Measurements from ENCODE around the gene HCFC2. TPM values are rescaled to one million over a fixed set of nuclear protein-coding genes. Genes with fewer than 3 reads are reported as not detected.
A peak's percentile ranks its signal among the peaks of the same experiment; 100 is the strongest.
"Not testable (repeated sequence)": the region's sequence is repeated elsewhere in the genome, so short reads cannot be mapped to it uniquely, and the experiment has no call there.

Gene HCFC2
- total RNA-seq (2014; rRNA removed; shearing (Covaris generic); ENCODE audit: low replicate concordance), result 6.1 and 16.3 TPM in 2 replicates

DNA sequence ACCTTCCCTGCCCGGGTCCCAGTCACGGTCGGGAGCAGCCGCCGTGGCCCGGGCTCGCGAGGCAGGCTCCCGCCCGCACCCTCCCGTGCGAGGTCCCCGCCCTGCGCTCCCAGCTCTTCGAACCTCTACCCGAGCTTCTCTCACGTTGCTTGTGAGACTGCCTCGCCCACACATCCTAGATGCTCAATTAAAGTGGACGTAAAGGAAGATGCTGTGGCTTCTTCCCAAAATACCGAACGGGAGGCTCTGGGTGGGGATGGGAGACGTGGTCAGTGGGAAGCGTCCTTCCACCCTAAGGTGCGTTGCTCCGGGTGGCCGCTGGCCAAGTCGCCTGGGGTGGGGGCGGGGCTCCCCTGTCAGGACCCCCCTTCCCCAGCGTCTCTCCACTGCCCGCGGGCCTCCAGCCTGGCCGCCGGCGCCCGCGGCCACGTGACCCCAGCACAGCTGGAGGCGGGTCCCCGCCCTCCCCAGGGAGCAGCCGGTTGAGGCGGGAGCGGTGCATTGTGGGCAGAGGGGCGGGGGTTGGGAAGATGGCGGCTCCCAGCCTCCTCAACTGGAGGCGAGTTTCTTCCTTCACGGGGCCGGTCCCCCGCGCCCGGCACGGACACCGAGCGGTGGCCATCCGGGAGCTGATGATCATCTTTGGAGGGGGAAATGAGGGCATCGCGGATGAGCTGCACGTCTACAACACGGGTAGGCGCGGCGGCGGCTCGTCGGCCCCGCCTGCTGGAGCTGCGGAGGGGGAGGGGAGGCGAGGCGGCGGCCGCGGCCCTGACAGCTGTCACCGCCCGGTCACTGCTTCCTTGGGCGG lies at the start of gene HCFC2:
TSS of gene HCFC2 (plus strand) at position 501 of the 811 bp plus-strand sequence. CDS start at position 531, 30 bp downstream.
- Histone ChIP-seq H3K9me3 (no peaks in the 10 kb centered on the region), H3K27me3 (no peaks in the 10 kb centered on the region), H3K4me3 (peak within 1 kb of the TSS; percentile 96), H3K36me3 (peaks cover 10% of the 10 kb centered on the region)
- peak; percentile 92 for DNase-seq

DNA sequence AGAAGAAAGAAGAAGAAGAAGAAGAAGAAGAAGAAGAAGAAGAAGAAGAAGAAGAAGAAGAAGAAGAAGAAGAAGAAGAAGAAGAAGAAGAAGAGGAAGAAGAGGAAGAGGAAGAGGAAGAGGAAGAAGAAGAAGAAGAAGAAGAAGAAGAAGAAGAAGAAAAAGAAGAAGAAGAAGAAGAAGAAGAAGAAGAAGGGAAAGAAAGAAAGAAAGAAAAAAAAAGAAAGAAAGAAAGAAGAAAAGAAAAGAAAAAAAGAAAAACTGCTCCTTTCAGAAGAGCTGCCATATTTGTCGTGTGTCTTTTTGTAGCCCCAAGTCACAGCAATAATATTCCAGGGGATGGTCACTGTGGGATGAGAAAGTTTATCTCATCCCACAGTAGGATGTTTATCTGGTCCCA lies 42.5 kb upstream of the HCFC2 start:
- not testable (repeated sequence) for H3K4me3 ChIP-seq, DNase-seq, H3K27me3 ChIP-seq, H3K9me3 ChIP-seq, H3K36me3 ChIP-seq

DNA sequence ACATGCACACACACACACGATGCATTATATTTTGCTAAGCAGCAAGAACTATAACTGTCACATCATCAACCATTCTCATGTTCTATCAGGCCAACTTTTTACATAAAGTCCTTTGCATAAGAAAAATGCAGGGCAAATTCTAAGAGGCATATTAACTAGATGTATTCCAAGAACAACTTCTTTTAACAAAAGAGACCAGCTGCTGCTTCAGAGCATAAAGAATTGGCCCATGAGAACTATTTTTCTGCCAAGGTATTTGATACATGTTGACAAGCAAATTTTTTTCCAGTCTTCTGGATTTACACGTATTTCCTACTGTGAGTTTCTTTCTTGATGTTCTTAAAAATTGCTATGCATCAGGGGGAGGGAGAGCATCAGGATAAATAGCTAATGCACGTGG lies 41.5 kb upstream of the HCFC2 start:
- Histone ChIP-seq H3K9me3 (no peaks in the 10 kb centered on the region), H3K4me3 (no peak overlapping the region), H3K36me3 (no peaks in the 10 kb centered on the region), H3K27me3 (no peaks in the 10 kb centered on the region; the same call in 1 of the 2 replicates)
- no peak for DNase-seq

DNA sequence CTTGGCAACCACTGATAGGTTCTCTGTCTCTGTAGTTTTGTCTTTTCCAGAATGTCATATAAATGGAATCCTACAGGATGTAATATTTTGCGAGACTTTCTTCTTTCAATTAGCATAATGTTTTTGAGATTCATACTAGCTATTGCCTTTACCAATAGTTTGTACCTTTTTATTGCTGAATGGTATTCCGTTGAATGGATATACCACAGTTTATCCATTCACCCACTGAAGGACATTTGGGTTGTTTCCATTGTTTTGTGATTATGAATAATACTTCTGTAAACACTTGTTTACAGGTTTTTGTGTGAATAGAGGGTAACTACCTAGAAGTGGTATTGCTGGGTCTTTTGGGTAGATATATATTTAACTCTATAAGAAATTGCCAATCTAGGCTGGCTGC lies 40.6 kb upstream of the HCFC2 start:
- Histone ChIP-seq H3K4me3 (no peak overlapping the region), H3K36me3 (no peaks in the 10 kb centered on the region), H3K9me3 (no peaks in the 10 kb centered on the region), H3K27me3 (no peaks in the 10 kb centered on the region; the same call in 1 of the 2 replicates)
- DNase-seq, result no peak

DNA sequence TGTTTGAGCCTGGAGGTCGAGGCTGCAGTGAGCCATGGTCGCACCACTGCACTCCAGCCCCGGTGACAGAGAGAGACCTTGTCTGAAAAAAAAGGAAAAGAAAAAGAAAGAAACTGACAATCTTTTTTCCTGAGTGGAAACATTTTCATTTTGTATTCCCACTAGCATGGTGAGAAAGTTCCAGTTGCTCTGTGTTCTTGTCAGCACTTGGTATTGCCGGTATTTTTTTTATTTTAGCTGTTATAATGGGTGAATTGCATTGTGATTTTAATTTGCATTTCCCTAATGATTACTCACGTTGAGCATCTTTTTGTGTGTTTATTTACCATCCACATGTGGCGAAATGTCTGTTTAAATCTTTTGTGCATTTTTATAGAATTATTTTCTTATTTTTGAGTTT lies 40.0 kb upstream of the HCFC2 start:
- Histone ChIP-seq H3K4me3 (no peak overlapping the region), H3K27me3 (no peaks in the 10 kb centered on the region; the same call in 1 of the 2 replicates), H3K9me3 (no peaks in the 10 kb centered on the region), H3K36me3 (no peaks in the 10 kb centered on the region)
- DNase-seq, result no peak

DNA sequence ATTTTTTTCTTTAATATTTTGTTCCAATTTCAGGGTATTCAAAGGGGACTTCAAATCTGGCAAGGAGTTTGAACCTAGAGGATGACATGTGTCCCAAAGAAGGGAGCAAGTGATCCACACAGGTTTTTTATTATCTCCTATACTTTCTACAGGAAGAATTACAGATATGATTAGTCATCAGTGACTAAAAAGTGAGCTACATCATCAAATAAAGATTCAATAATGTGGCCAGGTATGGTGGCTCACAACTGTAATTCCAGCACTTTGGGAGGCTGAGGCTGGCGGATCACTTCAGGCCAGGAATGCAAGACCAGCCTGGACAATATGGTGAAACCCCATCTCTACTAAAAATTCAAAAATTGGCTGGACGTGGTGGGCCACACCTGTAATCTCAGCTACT lies 38.6 kb upstream of the HCFC2 start:
- no peaks in the 10 kb centered on the region for H3K9me3 ChIP-seq
- no peaks in the 10 kb centered on the region; the same call in 1 of the 2 replicates for H3K27me3 ChIP-seq
- H3K4me3 ChIP-seq, result no peak overlapping the region
- no peaks in the 10 kb centered on the region for H3K36me3 ChIP-seq
- no peak for DNase-seq

DNA sequence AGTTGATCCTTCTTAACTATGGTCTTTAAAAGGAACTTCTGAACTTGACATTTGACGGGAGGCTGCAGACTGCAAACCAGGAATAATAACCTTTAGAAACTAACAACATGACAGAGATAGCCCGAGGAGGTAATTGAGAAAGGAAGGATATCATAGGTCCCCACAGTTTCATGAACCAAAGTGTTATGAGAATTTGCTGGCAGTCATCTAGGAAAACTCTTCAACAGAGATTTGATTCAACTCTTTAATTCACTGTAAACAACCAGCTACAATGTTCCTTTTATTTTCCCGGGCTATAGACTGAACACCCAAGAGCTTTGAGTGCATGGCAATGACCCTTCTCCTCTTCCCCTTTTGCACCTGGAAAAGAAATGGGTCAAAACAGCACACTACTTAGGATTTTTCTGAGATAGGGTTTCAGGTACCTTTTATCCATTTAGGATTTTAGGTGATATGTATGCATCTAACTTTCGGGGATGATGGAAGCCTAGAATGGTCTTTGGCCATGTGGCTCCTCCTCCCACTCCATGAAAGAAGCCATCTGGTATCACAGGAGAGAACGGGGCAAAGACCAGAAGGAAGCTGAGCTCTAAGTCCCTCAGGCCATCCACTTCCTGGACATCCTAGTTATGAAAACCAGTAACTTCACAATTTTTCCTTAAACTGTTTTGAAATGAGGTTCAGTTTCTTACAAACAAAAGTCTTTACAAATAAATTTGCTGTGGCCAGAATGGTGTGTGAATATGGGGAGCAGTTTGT lies 37.3 kb upstream of the HCFC2 start:
- no peaks in the 10 kb centered on the region for H3K9me3 ChIP-seq
- DNase-seq, result no peak
- no peak overlapping the region for H3K4me3 ChIP-seq
- no peaks in the 10 kb centered on the region for H3K36me3 ChIP-seq
- H3K27me3 ChIP-seq, result no peaks in the 10 kb centered on the region; the same call in 1 of the 2 replicates

DNA sequence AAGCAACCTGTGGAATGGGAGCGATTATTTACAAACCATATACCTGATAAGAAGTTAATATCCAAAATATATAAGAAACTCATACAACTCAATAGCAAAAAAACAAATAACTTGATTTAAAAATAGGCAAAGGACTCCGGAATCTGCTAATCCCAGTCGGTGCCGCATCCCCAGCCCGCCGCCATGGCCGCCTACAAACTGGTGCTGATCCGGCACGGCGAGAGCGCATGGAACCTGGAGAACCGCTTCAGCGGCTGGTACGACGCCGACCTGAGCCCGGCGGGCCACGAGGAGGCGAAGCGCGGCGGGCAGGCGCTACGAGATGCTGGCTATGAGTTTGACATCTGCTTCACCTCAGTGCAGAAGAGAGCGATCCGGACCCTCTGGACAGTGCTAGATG lies 33.7 kb upstream of the HCFC2 start:
- H3K36me3 ChIP-seq, H3K9me3 ChIP-seq, H3K4me3 ChIP-seq, DNase-seq, H3K27me3 ChIP-seq: not testable (repeated sequence)

DNA sequence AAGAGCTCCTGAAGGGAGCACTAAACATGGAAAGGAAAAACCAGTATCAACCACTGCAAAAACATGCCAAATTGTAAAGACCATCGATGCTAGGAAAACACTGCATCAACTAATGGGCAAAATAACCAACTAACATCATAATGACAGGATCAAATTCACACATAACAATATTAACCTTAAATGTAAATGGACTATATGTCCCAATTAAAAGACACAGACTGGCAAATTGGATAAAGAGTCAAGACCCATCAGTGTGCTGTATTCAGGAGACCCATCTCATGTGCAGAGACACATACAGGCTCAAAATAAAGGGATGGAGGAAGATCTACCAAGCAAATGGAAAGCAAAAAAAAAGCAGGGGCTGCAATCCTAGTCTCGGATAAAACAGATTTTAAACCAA lies 28.2 kb upstream of the HCFC2 start:
- not testable (repeated sequence) for H3K36me3 ChIP-seq, DNase-seq, H3K27me3 ChIP-seq, H3K4me3 ChIP-seq, H3K9me3 ChIP-seq

DNA sequence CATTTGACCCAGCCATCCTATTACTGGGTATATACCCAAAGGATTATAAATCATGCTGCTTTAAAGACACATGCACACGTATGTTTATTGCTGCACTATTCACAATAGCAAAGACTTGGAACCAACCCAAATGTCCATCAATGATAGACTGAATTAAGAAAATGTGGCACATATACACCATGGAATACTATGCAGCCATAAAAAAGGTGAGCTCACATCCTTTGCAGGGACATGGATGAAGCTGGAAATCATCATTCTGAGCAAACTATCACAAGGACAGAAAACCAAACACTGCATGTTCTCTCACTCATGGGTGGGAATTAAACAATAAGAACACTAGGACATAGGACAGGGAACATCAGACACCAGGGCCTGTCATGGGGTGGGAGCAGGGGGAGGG lies 24.6 kb upstream of the HCFC2 start:
- H3K27me3 ChIP-seq, H3K9me3 ChIP-seq, H3K36me3 ChIP-seq, H3K4me3 ChIP-seq, DNase-seq: not testable (repeated sequence)

DNA sequence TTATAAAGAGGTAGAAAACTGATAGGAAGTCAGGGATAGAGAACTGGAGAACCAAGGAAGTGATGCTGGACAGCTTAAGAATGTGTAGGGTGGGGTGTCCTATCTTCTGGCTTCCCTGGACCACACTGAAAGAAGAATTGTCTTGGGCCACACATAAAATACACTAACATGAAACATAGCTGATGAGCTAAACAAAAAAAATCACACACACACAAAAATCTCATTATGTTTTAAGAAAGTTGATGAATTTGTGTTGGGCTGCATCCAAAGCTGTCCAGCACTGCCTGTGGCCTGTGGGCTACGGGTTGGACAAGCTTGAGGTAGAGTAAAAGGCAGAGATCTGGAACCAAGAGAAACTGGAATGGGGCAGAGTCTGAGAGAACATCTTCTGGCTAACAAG lies 21.8 kb upstream of the HCFC2 start:
- Histone ChIP-seq H3K27me3 (no peaks in the 10 kb centered on the region), H3K36me3 (no peaks in the 10 kb centered on the region), H3K9me3 (no peaks in the 10 kb centered on the region), H3K4me3 (no peak overlapping the region)
- DNase-seq, result no peak

DNA sequence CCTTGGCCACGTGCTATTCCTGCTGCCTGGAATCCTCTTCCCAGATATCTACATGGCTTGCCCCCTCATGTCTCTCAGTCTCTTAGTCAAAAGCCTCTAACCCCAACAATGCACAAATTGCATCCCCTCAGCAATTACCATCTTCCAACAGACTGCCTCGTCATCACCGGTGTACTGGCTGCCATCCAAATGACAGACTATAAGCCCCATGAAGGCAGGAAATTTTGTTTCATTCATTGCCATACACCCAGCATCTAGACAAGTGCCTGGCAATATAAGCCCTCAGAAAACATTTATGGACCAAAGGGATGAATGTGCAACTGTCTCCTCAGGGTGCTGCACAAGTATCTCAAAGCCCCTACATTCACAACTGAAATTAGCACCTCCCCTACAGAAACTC lies 20.2 kb upstream of the HCFC2 start:
- no peak for DNase-seq
- Histone ChIP-seq H3K9me3 (no peaks in the 10 kb centered on the region), H3K4me3 (no peak overlapping the region), H3K27me3 (no peaks in the 10 kb centered on the region), H3K36me3 (no peaks in the 10 kb centered on the region)

DNA sequence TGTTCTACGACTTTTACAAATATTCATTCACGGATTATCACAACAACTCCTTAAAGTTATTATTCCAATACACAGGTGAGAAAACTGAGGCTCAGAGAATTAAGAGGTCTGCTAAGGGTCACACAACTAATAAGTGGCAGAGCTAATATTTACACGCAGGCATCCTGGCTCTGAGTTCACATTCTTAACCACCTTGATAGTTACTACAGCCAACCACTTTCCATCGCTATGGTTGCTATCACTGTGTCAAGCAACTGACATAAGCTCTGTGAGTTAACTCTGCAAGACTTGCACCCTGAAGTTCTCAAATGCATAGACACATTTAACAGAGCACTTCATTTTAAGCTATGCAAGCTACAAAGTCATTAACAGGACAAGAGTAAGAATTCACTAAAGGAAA lies 18.0 kb upstream of the HCFC2 start:
- Histone ChIP-seq H3K27me3 (peaks cover under 1% of the 10 kb centered on the region; the same call in 1 of the 2 replicates), H3K9me3 (no peaks in the 10 kb centered on the region), H3K36me3 (no peaks in the 10 kb centered on the region), H3K4me3 (no peak overlapping the region)
- no peak for DNase-seq

DNA sequence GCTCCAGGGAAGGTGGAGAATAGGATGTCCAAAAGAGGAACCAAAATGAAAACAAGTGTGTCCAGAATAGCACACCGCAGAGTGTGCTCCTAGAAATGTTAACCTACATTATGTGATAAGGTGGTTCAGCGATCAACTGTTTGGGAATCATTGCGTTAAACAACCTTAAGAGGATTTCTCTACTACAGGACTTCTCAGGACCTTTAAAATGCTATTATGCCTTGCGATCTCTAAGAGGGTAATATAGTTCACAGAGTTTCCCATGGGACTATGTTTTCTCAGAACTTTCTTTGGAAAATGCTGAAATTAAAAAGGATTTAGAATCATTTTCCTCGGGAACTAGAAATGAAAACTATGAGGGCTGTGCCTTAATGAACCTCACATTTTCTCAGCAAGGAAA lies 16.2 kb upstream of the HCFC2 start:
- H3K36me3 ChIP-seq, result no peaks in the 10 kb centered on the region
- H3K27me3 ChIP-seq, result peaks cover 7% of the 10 kb centered on the region; the same call in 1 of the 2 replicates
- no peaks in the 10 kb centered on the region for H3K9me3 ChIP-seq
- DNase-seq, result no peak
- no peak overlapping the region for H3K4me3 ChIP-seq

DNA sequence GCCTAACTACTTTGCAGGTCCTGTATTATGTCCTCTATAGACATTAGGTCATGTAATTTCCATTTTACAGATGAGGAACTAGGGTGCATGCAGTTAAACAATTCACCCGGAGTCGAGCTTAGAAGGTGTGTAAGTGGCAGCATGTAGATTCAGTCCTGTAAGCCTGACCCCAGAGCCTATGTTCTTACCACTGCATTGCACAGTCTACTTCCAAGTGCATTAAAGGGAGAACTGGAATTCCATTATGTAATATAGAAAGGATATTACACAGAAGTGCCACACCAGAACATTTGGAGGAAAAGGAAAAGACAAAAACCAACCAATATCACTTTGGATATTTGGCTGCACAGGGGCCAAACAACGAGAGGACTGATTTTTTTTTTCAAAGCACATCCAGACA lies 15.5 kb upstream of the HCFC2 start:
- Histone ChIP-seq H3K36me3 (no peaks in the 10 kb centered on the region), H3K9me3 (no peaks in the 10 kb centered on the region), H3K4me3 (no peak overlapping the region), H3K27me3 (peaks cover 7% of the 10 kb centered on the region; the same call in 1 of the 2 replicates)
- DNase-seq, result no peak

DNA sequence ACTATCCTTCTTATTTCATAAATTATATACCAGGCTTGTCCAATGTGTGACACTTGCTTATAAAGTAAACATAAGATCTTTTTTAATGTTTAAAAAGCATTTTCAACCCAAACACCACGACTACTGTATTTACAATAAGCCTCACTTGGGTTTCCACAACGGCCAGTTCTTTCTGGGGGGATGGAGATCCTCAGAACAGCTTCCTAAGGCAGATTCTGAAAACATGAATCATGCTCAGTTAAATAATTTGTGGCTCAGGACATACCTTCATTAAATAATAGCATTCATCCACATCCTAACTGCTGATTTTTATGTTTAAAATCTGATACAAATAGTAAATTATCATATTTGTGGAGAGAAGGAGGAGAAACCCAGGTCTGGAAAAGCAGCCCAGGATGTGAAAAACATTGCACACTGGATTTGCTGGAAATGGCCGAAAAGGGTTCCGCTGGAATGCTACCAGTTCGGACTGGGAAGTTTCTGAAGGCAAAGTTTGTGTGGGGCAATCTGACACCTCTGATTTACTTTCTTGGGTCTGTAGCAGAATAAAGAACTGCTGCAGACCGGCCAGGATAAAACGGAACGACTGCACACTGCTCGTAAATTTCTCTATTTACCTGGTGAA lies 14.9 kb upstream of the HCFC2 start:
- Histone ChIP-seq H3K27me3 (peaks cover 7% of the 10 kb centered on the region; the same call in 1 of the 2 replicates), H3K9me3 (no peaks in the 10 kb centered on the region), H3K4me3 (peak overlapping the region; percentile 45), H3K36me3 (no peaks in the 10 kb centered on the region)
- no peak for DNase-seq

DNA sequence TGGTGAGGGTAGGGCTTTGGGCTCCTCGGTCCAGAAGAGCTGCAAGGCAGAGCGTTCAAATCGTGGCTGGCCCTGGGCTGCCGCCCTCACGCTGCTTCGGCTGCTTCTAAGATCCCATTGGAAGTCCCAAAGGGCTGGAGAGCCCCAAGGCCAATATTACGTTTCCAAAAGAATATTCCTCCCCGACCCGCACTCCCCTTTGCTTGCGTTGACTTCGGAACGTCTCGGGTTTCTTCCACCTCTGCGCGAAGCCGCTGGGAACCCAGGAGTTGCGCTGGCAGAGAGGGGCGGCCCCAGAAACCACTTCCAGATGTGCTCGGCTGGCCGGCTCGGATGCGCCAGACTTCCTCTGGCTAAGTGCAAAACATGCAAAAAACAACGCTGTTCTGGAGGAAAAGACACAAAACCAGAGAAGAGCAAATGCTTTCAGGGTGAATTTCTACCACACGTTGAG lies 14.4 kb upstream of the HCFC2 start, which contains the start of gene GLT8D2:
TSS of gene GLT8D2 (minus strand) at position 285 of the 454 bp plus-strand sequence. CDS start 30,539 bp downstream, outside the sequence.
- H3K4me3 ChIP-seq, result peak within 1 kb of the TSS; percentile 45
- peaks cover 7% of the 10 kb centered on the region; the same call in 1 of the 2 replicates for H3K27me3 ChIP-seq
- peak; percentile 71 for DNase-seq
- H3K9me3 ChIP-seq, result no peaks in the 10 kb centered on the region
- no peaks in the 10 kb centered on the region for H3K36me3 ChIP-seq

Data from MG63 (cell line).